Measurements from ENCODE around the gene SLC2A13. TPM values are rescaled to one million over a fixed set of nuclear protein-coding genes. Genes with fewer than 3 reads are reported as not detected.

The SLC2A13 gene
- total RNA-seq, 6 experiments from 2014 or later = 5.2 to 11.7 (median 8.7) TPM

DNA sequence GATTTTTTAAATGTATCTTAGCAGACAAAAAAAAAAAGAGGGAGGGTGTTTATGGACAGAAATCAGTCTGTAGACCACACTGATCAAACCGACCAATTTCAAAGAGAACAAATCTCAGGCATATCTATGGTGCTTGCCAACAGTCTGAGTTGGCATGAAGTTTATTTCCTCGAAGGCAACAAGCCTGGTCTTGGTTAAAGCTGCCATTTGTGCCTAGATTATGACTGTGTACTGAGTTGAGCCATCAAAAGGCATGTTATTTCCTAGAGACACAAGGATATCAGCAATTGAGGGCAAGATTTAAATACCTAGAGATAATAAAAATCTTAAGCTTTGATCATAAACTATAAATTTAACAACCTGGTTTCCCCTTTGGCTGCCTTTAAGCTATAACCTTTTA, 119.2 kb downstream of the SLC2A13 start:
- Histone ChIP-seq H3K27me3 (no peaks in the 10 kb centered on the region), H3K9me3 (no peaks in the 10 kb centered on the region), H3K36me3 (no peaks in the 10 kb centered on the region), H3K4me1 (peaks cover 0 to 3% (median 0%) of the 10 kb centered on the region in 4 donors), H3K27ac (no peak overlapping the region), H3K4me3 (no peak overlapping the region)
- DNase-seq (no peak), ATAC-seq (no peak)
- intact Hi-C loops (cut with DNase I) = no loop called here
- no peak for TF ChIP-seq CTCF (IDR thresholded peaks at IDR 0.05)
- TF ChIP-seq POLR2A (IDR thresholded peaks at IDR 0.05) = no peak
- WGBS (ENCODE audit: insufficient coverage, low coverage, low lambda C conversion rate, missing lambda C conversion rate) = 71% methylated on average over 2 of the region's 2 CpGs

- no peak for ATAC-seq
- 76% methylated on average over 5 of the region's 5 CpGs for WGBS (ENCODE audit: insufficient coverage, low coverage, low lambda C conversion rate, missing lambda C conversion rate)
- TF ChIP-seq CTCF (IDR thresholded peaks at IDR 0.05) = no peak
- no peak for TF ChIP-seq POLR2A (IDR thresholded peaks at IDR 0.05)
Observed at GRCh38 chr12:39984670-39985069, 121.2 kb downstream of the SLC2A13 start.

DNA sequence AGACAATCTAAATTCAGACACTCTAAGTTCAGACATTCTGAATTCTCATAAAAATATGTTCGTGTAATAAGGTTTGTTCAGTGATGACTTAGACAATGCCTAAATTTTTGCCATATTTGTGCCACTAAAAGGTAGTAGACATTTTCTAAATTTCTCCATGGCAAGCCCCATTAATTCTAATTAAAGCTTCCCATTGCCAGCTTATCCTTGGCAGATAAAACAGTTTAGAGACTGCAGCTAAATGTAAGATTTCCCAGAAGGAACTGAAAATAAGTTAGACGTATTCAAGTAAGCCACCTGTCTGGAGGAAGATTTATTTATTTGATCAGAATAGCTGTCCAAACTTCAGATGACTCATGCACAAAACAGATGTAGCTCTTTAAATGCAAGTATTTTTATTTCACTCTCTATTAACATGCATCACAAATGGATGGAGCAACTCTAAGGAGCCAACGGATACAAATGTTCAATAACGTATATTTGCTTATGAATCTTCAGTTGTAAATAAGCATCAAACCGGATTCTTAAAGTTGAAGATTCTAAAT, 130.4 kb downstream of the SLC2A13 start:
- WGBS (ENCODE audit: insufficient coverage, low coverage, low lambda C conversion rate, missing lambda C conversion rate) = 83% methylated on average over 5 of the region's 5 CpGs
- TF ChIP-seq CTCF (IDR thresholded peaks at IDR 0.05) (no peak), POLR2A (IDR thresholded peaks at IDR 0.05) (no peak)
- DNase-seq = no peak
- Histone ChIP-seq H3K4me3 (no peak overlapping the region), H3K27me3 (no peaks in the 10 kb centered on the region), H3K36me3 (no peaks in the 10 kb centered on the region), H3K4me1 (no peaks in the 10 kb centered on the region), H3K27ac (no peak overlapping the region), H3K9me3 (no peaks in the 10 kb centered on the region)
- intact Hi-C loops (cut with DNase I) = no loop called here
- ATAC-seq = no peak

More at GRCh38 chr12:39984670-39985069, 121.2 kb downstream of the SLC2A13 start:
- intact Hi-C loops (cut with DNase I) = no loop called here
- H3K4me3 ChIP-seq = no peak overlapping the region
- H3K27ac ChIP-seq = no peak overlapping the region
- H3K9me3 ChIP-seq = no peaks in the 10 kb centered on the region
- DNase-seq = no peak
- H3K4me1 ChIP-seq = no peaks in the 10 kb centered on the region
- H3K36me3 ChIP-seq = no peaks in the 10 kb centered on the region
- no peaks in the 10 kb centered on the region for H3K27me3 ChIP-seq

DNA sequence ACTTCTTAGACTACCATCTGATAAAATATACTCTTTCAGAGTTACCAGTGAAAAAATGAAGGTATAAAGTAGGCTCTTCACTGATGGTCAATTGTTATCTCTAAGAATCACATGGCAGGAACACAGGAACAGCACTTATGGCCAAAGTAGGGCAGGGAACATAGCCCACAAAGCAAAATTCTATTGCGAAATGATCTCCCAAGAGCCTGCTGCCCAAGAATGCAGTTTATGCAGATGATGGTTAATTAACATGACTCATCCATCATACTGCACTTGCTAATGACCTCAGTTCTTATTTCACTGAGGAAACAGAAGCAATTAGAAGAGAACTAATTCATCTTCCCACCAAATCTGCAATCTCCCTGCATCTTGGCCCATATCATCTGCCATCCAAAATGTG, 133.8 kb downstream of the SLC2A13 start:
- Histone ChIP-seq H3K27ac (no peak overlapping the region), H3K4me3 (no peak overlapping the region), H3K36me3 (no peaks in the 10 kb centered on the region), H3K27me3 (no peaks in the 10 kb centered on the region), H3K4me1 (no peaks in the 10 kb centered on the region), H3K9me3 (no peaks in the 10 kb centered on the region)
- TF ChIP-seq POLR2A (IDR thresholded peaks at IDR 0.05) (no peak), CTCF (IDR thresholded peaks at IDR 0.05) (no peak)
- ATAC-seq (no peak), DNase-seq (no peak)
- intact Hi-C loops (cut with DNase I) = no loop called here
- WGBS (ENCODE audit: insufficient coverage, low coverage, low lambda C conversion rate, missing lambda C conversion rate) = 73% methylated on average over 1 of the region's 1 CpG

DNA sequence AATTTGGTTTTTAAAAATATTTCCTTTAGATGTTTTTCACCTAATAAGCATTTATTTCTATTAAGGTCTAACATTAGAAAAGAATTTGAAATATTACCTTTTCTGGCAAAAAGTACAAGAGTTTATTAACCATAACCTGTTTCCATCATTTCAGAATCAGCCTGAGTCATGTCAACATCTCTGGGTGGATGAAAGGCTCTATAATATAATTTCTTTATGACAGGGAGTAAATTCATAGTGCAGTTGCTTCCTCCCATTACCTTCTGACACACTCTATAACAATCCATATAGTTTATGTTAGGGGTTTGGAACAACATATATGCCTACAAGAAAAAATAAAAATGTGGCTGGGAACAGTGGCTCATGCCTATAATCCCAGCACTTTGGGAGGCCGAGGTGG, 134.5 kb downstream of the SLC2A13 start:
- intact Hi-C loops (cut with DNase I) = no loop called here
- Histone ChIP-seq H3K4me3 (no peak overlapping the region), H3K27me3 (no peaks in the 10 kb centered on the region), H3K4me1 (peaks cover 0 to 1% (median 0%) of the 10 kb centered on the region in 4 donors), H3K9me3 (no peaks in the 10 kb centered on the region), H3K27ac (no peak overlapping the region), H3K36me3 (no peaks in the 10 kb centered on the region)
- TF ChIP-seq CTCF (IDR thresholded peaks at IDR 0.05) (no peak), POLR2A (IDR thresholded peaks at IDR 0.05) (no peak)
- ATAC-seq (no peak), DNase-seq (no peak)
- WGBS (ENCODE audit: insufficient coverage, low coverage, low lambda C conversion rate, missing lambda C conversion rate) = 90% methylated on average over 1 of the region's 1 CpG
